Measurements from ENCODE around the gene COMT. TPM values are rescaled to one million over a fixed set of nuclear protein-coding genes. Genes with fewer than 3 reads are reported as not detected.

COMT gene
- total RNA-seq, 1 donor from 2014 or later: 403 TPM

- DNase-seq (ENCODE audit: low read depth): no peak
- H3K4me3 ChIP-seq (ENCODE audit: low read depth, low read length): no peak overlapping the region
- TF ChIP-seq, protein P1, sequence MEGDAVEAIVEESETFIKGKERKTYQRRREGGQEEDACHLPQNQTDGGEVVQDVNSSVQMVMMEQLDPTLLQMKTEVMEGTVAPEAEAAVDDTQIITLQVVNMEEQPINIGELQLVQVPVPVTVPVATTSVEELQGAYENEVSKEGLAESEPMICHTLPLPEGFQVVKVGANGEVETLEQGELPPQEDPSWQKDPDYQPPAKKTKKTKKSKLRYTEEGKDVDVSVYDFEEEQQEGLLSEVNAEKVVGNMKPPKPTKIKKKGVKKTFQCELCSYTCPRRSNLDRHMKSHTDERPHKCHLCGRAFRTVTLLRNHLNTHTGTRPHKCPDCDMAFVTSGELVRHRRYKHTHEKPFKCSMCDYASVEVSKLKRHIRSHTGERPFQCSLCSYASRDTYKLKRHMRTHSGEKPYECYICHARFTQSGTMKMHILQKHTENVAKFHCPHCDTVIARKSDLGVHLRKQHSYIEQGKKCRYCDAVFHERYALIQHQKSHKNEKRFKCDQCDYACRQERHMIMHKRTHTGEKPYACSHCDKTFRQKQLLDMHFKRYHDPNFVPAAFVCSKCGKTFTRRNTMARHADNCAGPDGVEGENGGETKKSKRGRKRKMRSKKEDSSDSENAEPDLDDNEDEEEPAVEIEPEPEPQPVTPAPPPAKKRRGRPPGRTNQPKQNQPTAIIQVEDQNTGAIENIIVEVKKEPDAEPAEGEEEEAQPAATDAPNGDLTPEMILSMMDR (IDR thresholded peaks at IDR 0.05; ENCODE audit: insufficient read depth, low read length, poor library complexity, severe bottlenecking): no peak
Observed at GRCh38 chr22:20001082-20001638, 59.6 kb downstream of the COMT start.

GRCh38 chr22:20002128-20002527, 60.6 kb downstream of the COMT start:
- Histone ChIP-seq H3K4me3 (ENCODE audit: low read depth, low read length) (no peak overlapping the region), H3K36me3 (ENCODE audit: control insufficient read depth, insufficient read depth, low read length) (no peaks in the 10 kb centered on the region), H3K27me3 (ENCODE audit: control insufficient read depth, insufficient read depth, low read length) (no peaks in the 10 kb centered on the region)
- TF ChIP-seq, protein P1 (IDR thresholded peaks at IDR 0.05; ENCODE audit: insufficient read depth, low read length, poor library complexity, severe bottlenecking): no peak
- no peak for DNase-seq (ENCODE audit: low read depth)

More at GRCh38 chr22:20001082-20001638, 59.6 kb downstream of the COMT start:
- no peaks in the 10 kb centered on the region for H3K36me3 ChIP-seq (ENCODE audit: control insufficient read depth, insufficient read depth, low read length)
- no peaks in the 10 kb centered on the region for H3K27me3 ChIP-seq (ENCODE audit: control insufficient read depth, insufficient read depth, low read length)

DNA sequence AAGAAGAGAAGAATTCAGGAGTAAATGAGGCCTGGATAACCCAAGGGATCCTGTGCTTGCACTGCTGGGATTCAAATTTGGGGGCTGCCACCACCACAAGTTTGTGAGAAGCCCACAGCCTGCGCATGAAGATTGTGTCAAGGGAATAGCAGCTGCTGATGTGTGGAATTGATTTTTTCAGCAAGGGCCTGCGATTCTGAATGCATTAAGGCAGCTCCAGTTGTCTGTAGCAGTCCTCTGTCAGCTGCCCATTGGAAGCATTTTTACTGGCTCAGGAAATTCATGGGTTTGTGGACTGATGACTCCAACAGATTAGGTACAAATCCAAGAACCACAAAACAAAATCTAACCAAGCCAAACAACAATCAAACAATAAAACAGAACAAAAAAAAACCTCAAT, 61.1 kb downstream of the COMT start:
- TF ChIP-seq, protein P1 (IDR thresholded peaks at IDR 0.05; ENCODE audit: insufficient read depth, low read length, poor library complexity, severe bottlenecking): no peak
- Histone ChIP-seq H3K27me3 (ENCODE audit: control insufficient read depth, insufficient read depth, low read length) (no peaks in the 10 kb centered on the region), H3K4me3 (ENCODE audit: low read depth, low read length) (no peak overlapping the region), H3K36me3 (ENCODE audit: control insufficient read depth, insufficient read depth, low read length) (no peaks in the 10 kb centered on the region)
- no peak for DNase-seq (ENCODE audit: low read depth)

GRCh38 chr22:20003304-20003703, 61.7 kb downstream of the COMT start:
- DNase-seq (ENCODE audit: low read depth): no peak
- H3K4me3 ChIP-seq (ENCODE audit: low read depth, low read length): no peak overlapping the region
- no peaks in the 10 kb centered on the region for H3K36me3 ChIP-seq (ENCODE audit: control insufficient read depth, insufficient read depth, low read length)
- TF ChIP-seq, protein P1 (IDR thresholded peaks at IDR 0.05; ENCODE audit: insufficient read depth, low read length, poor library complexity, severe bottlenecking): no peak
- no peaks in the 10 kb centered on the region for H3K27me3 ChIP-seq (ENCODE audit: control insufficient read depth, insufficient read depth, low read length)

- no peak for DNase-seq (ENCODE audit: low read depth)
- Histone ChIP-seq H3K36me3 (ENCODE audit: control insufficient read depth, insufficient read depth, low read length) (no peaks in the 10 kb centered on the region), H3K4me3 (ENCODE audit: low read depth, low read length) (no peak overlapping the region), H3K27me3 (ENCODE audit: control insufficient read depth, insufficient read depth, low read length) (no peaks in the 10 kb centered on the region)
- TF ChIP-seq, protein P1 (IDR thresholded peaks at IDR 0.05; ENCODE audit: insufficient read depth, low read length, poor library complexity, severe bottlenecking): no peak
Observed at GRCh38 chr22:20004464-20004863, 62.9 kb downstream of the COMT start.
